Stimulated activated CD4-positive, alpha-beta T cell treated with anti-CD3 and anti-CD28 coated beads, Interleukin-12 subunit alpha, Interleukin-12 subunit beta, amount 100 ng/mL, for 48 hours (primary cell): ENCODE data around the gene SALL4.
"Not testable (repeated sequence)": the region's sequence is repeated elsewhere in the genome, so short reads cannot be mapped to it uniquely, and the experiment has no call there.

Source experiments
- DNase-seq, 3 donors: peaks; one replicate each; pipeline ENCODE4 v3.0.0-alpha.2; 2020; ENCODE audit warnings: low read depth in 2 of 3, low spot score in 1 of 3

The SALL4 gene

DNA sequence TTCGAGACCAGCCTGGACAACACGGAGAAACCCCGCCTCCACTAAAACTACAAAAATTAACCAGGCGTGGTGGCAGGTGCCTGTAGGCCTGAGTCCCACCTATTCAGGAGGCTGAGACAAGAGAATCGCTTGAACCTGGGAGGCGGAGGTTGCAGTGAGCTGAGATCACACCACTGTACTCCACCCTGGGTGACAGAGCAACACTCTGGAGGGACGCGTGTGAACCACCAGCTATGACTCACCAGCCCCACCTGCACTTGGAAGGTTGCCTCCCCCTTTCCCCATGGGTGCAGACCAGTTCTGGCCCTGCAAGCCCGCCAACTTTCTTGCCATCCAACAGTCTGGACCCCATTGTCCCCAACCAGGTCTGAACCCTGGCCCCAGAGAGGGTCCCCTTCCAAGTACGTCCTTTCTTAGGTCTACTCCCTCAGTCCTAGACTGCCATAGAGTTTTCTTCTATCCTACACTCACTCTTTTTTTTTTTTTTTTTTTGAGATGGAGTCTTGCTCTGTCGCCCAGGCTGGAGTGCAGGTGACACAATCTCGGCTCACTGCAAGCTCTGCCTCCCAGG is 63.4 kb downstream of the SALL4 start:
- no peak for DNase-seq

GRCh38 chr20:51738261-51738660 is 64.1 kb downstream of the SALL4 start:
- not testable (repeated sequence) for DNase-seq

DNA sequence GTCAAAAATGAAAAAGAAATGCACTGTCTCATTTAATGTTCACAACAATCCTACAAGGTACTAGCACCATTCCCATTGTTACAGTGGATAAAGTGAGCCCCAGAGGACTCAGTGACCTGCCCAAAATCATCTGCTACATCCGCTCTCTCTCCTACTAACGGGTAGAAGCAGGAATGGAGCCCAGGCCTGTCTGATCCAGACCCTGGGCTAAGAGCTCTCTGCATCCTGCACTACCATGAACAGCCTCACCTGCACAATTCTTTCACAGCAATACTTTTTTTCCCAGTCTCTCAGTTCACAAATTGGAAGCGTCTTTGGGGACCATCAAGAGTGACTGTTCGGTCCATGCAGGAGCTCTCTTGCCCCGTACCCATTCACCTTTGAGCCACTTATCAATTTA is 65.4 kb downstream of the SALL4 start:
- DNase-seq: no peak

DNA sequence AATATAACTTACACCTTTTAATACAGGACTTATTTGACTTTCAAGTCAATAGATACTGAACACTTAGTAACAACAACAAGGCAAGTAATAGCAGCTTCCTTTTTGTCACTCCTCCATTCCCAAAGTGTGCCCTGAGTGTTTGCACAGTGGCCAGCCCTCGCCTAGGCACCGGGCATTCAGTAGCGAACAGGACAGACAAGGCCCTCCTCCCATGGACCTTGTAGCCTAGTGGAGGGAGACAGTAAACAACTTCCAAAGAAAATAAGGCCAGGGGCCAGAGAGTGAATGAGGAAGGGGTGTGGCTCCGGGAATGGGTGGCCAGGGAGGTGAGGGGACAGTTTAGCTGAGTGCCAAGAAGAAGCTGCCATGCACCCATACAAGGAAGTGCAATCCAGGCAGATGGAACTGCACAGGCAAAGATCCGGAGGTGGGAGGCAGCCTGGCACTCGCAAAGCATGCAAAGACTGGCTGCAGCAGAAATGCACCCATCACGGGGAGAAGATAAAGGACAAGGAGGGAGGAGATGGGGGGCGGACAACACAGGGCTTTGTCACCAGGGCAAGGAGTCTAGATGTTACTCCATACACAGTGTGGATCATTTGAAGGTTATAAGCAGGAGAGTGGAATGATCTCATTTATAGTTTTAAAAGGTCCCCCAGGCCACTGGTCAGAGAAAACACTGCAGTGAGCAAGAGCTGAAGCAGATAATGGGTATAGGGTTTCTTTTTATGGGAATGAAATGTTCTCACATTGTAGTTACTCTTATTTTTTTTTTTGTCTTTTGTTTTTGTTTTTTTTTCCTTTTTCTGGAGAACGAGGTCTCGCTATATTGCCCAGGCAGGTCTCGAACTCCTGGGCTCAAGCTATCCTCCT is 66.4 kb downstream of the SALL4 start:
- no peak for DNase-seq

DNA sequence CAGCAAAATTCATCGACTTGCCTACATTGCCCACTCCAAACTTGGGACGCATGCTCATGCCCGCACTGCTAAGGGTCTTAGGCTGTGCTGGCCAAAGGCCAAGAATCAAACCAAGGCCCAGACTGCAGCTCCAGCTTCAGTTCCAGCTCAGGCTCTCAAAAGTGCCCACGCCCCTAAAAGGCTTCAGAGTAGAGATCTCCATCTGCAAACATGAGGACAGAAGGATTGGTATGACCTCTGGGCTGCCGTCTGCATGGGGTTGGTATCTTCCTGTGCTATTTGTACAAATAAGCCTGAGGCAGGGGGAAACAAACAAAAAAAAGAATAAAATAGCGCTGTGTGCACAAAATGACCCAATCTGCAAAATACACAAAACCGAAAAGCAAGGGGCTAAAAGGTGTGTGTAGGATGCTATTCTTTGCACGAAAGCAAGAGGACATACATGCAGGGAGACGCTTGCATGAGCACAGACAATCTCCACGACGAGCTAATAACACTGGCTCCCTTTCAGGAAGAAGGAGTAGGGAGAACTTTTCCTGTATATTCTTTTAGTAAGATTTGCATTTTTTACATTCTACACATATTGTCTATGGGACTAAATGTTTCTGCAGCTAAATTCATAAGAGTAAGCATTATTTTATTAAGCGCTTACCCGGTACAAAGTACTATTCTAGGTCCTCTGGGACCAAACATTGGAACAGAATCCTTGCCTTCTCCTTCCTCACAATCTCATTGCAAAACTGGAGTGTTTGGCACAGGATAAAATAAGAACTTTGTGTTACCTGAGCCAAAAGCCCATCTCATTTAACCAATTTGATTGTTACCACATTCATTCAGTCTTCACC is 67.2 kb downstream of the SALL4 start:
- DNase-seq: no peak

GRCh38 chr20:51733070-51733469 is 69.3 kb downstream of the SALL4 start:
- no peak for DNase-seq
